Left lung (tissue), 10 donors: Measurements from ENCODE around the gene NUBP2. TPM values are rescaled to one million over a fixed set of nuclear protein-coding genes. Genes with fewer than 3 reads are reported as not detected.

Source experiments
- ATAC-seq: fragments of 200-7000 bp; cut with Tn5 transposase; one replicate; pipeline ENCODE4 v1.9.1; 2020; ENCODE audit warnings: moderate library complexity
- DNase-seq, 4 donors: peaks; one replicate each; pipeline ENCODE4 v3.0.0-alpha.2; 2013 to 2020
- H3K27ac ChIP-seq, 2 donors: fragments of 200-600 bp; sonication (generic) in 1 of 2; one replicate each; pipeline versions ENCODE4 v1.5.0 to v1.8.0; 2020 to 2021
- H3K27me3 ChIP-seq, 2 donors: fragments of 200-600 bp; sonication (generic) in 1 of 2; one replicate each; pipeline versions ENCODE4 v1.5.0 to v1.8.0; 2020 to 2021
- H3K36me3 ChIP-seq, 2 donors: fragments of 200-600 bp; sonication (generic) in 1 of 2; one replicate each; pipeline versions ENCODE4 v1.5.0 to v1.8.0; 2020 to 2021
- H3K4me1 ChIP-seq, 2 donors: fragments of 200-600 bp; one replicate each; pipeline ENCODE4 v1.8.0; 2021
- H3K4me3 ChIP-seq, 2 donors: fragments of 200-600 bp; sonication (generic) in 1 of 2; one replicate each; pipeline versions ENCODE4 v1.5.0 to v1.8.0; 2020 to 2021; ENCODE audit warnings: mild to moderate bottlenecking in 1 of 2
- H3K9me3 ChIP-seq, 2 donors: fragments of 200-600 bp; sonication (generic) in 1 of 2; one replicate each; pipeline versions ENCODE4 v1.5.0 to v1.8.0; 2020 to 2021
- intact Hi-C, 2 donors: fragments of 100-400 bp; cut with DNase I; formaldehyde crosslinking; loops; one replicate each; pipeline versions ENCODE4 v1.11.2 to v1.14.2; 2022
- polyA plus RNA-seq, 6 donors: library from polyadenylated mRNA; unstranded; fragments of 120-200 nt; gene quantifications; one replicate each; pipeline ENCODE4 v1.2.1, GENCODE V29; 2013; ENCODE audit not compliant: insufficient read length in 6 of 6
- total RNA-seq, 2 donors: library from RNA; stranded (reverse); fragmentation: NEBNext Ultra II Directional; extraction: Animal tissue kit (Norgen Biotek cat#: 25700); gene quantifications; one replicate each; pipeline ENCODE4 v1.2.1, GENCODE V29; 2021
- TF ChIP-seq, protein P1 (sequence below), 2 donors: fragments of 200-600 bp; sonication (generic) in 1 of 2; IDR thresholded peaks; one replicate each; pipeline versions ENCODE4 v1.5.0 to v1.8.0; 2021; ENCODE audit warnings: antibody characterized with exemption in 2 of 2
- donor health status: DM: no; HTN: yes; CAD: no.
- donor health status: DM: no; HTN: no; CAD: no.

NUBP2 gene
- total and polyA plus RNA-seq, 8 donors, result 32.6 to 56.4 (median 42.7) TPM

GRCh38 chr16:1762196-1762878, 20.4 kb upstream of the NUBP2 start:
- intact Hi-C loops, result no loop called here

GRCh38 chr16:1762879-1763520, 19.8 kb upstream of the NUBP2 start:
- Histone ChIP-seq H3K9me3 (no peaks in the 10 kb centered on the region), H3K27me3 (no peaks in the 10 kb centered on the region), H3K4me3 (no peak overlapping the region), H3K4me1 (no peaks in the 10 kb centered on the region), H3K36me3 (peaks cover 0 to 100% of the 10 kb centered on the region in 2 donors), H3K27ac (no peak overlapping the region)
- TF ChIP-seq, protein P1, sequence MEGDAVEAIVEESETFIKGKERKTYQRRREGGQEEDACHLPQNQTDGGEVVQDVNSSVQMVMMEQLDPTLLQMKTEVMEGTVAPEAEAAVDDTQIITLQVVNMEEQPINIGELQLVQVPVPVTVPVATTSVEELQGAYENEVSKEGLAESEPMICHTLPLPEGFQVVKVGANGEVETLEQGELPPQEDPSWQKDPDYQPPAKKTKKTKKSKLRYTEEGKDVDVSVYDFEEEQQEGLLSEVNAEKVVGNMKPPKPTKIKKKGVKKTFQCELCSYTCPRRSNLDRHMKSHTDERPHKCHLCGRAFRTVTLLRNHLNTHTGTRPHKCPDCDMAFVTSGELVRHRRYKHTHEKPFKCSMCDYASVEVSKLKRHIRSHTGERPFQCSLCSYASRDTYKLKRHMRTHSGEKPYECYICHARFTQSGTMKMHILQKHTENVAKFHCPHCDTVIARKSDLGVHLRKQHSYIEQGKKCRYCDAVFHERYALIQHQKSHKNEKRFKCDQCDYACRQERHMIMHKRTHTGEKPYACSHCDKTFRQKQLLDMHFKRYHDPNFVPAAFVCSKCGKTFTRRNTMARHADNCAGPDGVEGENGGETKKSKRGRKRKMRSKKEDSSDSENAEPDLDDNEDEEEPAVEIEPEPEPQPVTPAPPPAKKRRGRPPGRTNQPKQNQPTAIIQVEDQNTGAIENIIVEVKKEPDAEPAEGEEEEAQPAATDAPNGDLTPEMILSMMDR (IDR thresholded peaks at IDR 0.05), result no peak
- intact Hi-C loops, result no loop called here
- no peak for ATAC-seq
- DNase-seq, result no peak

More at GRCh38 chr16:1762196-1762878, 20.4 kb upstream of the NUBP2 start:
- peaks cover 0 to 100% of the 10 kb centered on the region in 2 donors for H3K36me3 ChIP-seq
- H3K9me3 ChIP-seq, result no peaks in the 10 kb centered on the region
- no peak for DNase-seq
- H3K4me1 ChIP-seq, result no peaks in the 10 kb centered on the region
- no peak overlapping the region for H3K27ac ChIP-seq
- no peak overlapping the region for H3K4me3 ChIP-seq
- H3K27me3 ChIP-seq, result no peaks in the 10 kb centered on the region
- TF ChIP-seq, protein P1 (IDR thresholded peaks at IDR 0.05), result no peak
- ATAC-seq, result no peak

- DNase-seq (no peak), ATAC-seq (no peak)
- no peaks in the 10 kb centered on the region for H3K4me1 ChIP-seq
- no peaks in the 10 kb centered on the region for H3K27me3 ChIP-seq
- no peak overlapping the region for H3K27ac ChIP-seq
- TF ChIP-seq, protein P1 (IDR thresholded peaks at IDR 0.05), result no peak
- H3K36me3 ChIP-seq, result peaks cover 0 to 100% of the 10 kb centered on the region in 2 donors
- H3K4me3 ChIP-seq, result no peak overlapping the region
- H3K9me3 ChIP-seq, result no peaks in the 10 kb centered on the region
- intact Hi-C loops, result no loop called here
These were observed 18.9 kb upstream of the NUBP2 start for GRCh38 chr16:1763521-1764511.

GRCh38 chr16:1764971-1765370, 17.8 kb upstream of the NUBP2 start:
- no peak overlapping the region for H3K4me3 ChIP-seq
- TF ChIP-seq, protein P1 (IDR thresholded peaks at IDR 0.05), result no peak
- peaks cover 0 to 96% of the 10 kb centered on the region in 2 donors for H3K36me3 ChIP-seq
- no peak for ATAC-seq
- H3K27me3 ChIP-seq, result no peaks in the 10 kb centered on the region
- H3K9me3 ChIP-seq, result no peaks in the 10 kb centered on the region
- no peak overlapping the region for H3K27ac ChIP-seq
- DNase-seq, result no peak
- H3K4me1 ChIP-seq, result peaks cover under 1 to 4% of the 10 kb centered on the region in 2 donors
- intact Hi-C loops, result no loop called here
